Measurements from ENCODE around the gene TMEM132D.

- TF ChIP-seq SUZ12 (IDR thresholded peaks at IDR 0.05; ENCODE audit: low read length), result no peak
- TF ChIP-seq CTCF (IDR thresholded peaks at IDR 0.05; ENCODE audit: control extremely low read depth in 1 of 3, insufficient read depth in 1 of 3, low read depth in 1 of 3, low read length in 3 of 3), result no peak
Observed at GRCh38 chr12:129839679-129840078, 64.1 kb downstream of the TMEM132D start.

All from H1 (cell line).